ENCODE measurements around the gene PRIM2.
A peak's percentile ranks its signal among the peaks of the same experiment; 100 is the strongest.
"Not testable (repeated sequence)": the region's sequence is repeated elsewhere in the genome, so short reads cannot be mapped to it uniquely, and the experiment has no call there.

The PRIM2 gene

GRCh38 chr6:57310817-57311157 is 6.6 kb upstream of the PRIM2 start:
- no peak for TF ChIP-seq CTCF (IDR thresholded peaks at IDR 0.05; ENCODE audit: extremely low read depth, missing control alignments)
- DNase-seq (ENCODE audit: low spot score) = no peak

- DNase-seq (ENCODE audit: low spot score) = not testable (repeated sequence)
These were observed 6.0 kb upstream of the PRIM2 start for GRCh38 chr6:57311300-57312003.

- no peak for DNase-seq (ENCODE audit: low spot score)
- no peak for TF ChIP-seq CTCF (IDR thresholded peaks at IDR 0.05; ENCODE audit: extremely low read depth, missing control alignments)
These were observed 5.5 kb upstream of the PRIM2 start for GRCh38 chr6:57312004-57312345.

- no peak for DNase-seq (ENCODE audit: low spot score)
- no peak for TF ChIP-seq CTCF (IDR thresholded peaks at IDR 0.05; ENCODE audit: extremely low read depth, missing control alignments)
These were observed 4.4 kb upstream of the PRIM2 start for GRCh38 chr6:57313009-57313408.

- DNase-seq (ENCODE audit: low spot score) = no peak
- no peak for TF ChIP-seq CTCF (IDR thresholded peaks at IDR 0.05; ENCODE audit: extremely low read depth, missing control alignments)
These were observed 3.5 kb upstream of the PRIM2 start for GRCh38 chr6:57313711-57314471.

- no peak for TF ChIP-seq CTCF (IDR thresholded peaks at IDR 0.05; ENCODE audit: extremely low read depth, missing control alignments)
- no peak for DNase-seq (ENCODE audit: low spot score)
These were observed 2.3 kb upstream of the PRIM2 start for GRCh38 chr6:57315111-57315510.

- no peak for DNase-seq (ENCODE audit: low spot score)
- TF ChIP-seq CTCF (IDR thresholded peaks at IDR 0.05; ENCODE audit: extremely low read depth, missing control alignments) = no peak
These were observed 1.6 kb upstream of the PRIM2 start for GRCh38 chr6:57315851-57316250.

GRCh38 chr6:57316581-57317059 is 810 bp upstream of the PRIM2 start:
- TF ChIP-seq CTCF (IDR thresholded peaks at IDR 0.05; ENCODE audit: extremely low read depth, missing control alignments) = peak; percentile 77
- DNase-seq (ENCODE audit: low spot score) = peak; percentile 87

All from GM20000 (cell line).